ENCODE data around the gene BICRA. TPM values are rescaled to one million over a fixed set of nuclear protein-coding genes. Genes with fewer than 3 reads are reported as not detected.
"Not testable (repeated sequence)": the region's sequence is repeated elsewhere in the genome, so short reads cannot be mapped to it uniquely, and the experiment has no call there.

Gene BICRA
- total RNA-seq, 4 donors from 2014 or later = 10.7 to 33.6 (median 22.9) TPM

DNA sequence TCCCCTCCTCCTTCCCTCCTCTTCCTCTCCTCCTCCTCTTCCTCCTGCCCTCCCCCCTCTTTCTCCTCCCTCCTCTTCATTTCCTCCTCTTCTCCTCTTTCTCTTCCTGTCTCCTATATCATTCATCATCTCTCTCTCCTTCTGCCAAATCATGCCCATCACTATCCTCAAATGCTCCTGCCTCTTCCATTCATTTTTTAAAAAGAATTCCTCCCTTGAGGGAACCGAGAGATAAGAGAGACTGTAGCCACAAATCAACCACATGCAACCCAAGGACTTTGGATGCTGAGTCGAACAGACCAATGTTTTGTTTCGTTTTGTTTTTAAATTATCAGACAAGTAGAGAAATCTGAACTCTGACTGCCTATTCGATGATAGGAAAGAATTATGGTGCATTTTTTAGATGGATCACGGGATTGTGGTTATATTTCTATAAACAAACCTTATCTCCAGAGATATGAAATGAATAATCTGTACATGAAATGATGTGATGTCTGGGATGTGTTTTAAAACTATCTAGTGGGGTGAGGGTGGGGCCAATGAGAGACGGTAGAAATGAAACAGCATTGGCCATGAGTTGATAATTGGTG lies 26.5 kb upstream of the BICRA start:
- no peak overlapping the region for H3K4me3 ChIP-seq
- peaks cover 26% of the 10 kb centered on the region for H3K4me1 ChIP-seq
- no peak for TF ChIP-seq EP300 (IDR thresholded peaks at IDR 0.05)
- TF ChIP-seq, protein P1, sequence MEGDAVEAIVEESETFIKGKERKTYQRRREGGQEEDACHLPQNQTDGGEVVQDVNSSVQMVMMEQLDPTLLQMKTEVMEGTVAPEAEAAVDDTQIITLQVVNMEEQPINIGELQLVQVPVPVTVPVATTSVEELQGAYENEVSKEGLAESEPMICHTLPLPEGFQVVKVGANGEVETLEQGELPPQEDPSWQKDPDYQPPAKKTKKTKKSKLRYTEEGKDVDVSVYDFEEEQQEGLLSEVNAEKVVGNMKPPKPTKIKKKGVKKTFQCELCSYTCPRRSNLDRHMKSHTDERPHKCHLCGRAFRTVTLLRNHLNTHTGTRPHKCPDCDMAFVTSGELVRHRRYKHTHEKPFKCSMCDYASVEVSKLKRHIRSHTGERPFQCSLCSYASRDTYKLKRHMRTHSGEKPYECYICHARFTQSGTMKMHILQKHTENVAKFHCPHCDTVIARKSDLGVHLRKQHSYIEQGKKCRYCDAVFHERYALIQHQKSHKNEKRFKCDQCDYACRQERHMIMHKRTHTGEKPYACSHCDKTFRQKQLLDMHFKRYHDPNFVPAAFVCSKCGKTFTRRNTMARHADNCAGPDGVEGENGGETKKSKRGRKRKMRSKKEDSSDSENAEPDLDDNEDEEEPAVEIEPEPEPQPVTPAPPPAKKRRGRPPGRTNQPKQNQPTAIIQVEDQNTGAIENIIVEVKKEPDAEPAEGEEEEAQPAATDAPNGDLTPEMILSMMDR (IDR thresholded peaks at IDR 0.05) = no peak
- no peak for TF ChIP-seq POLR2A (IDR thresholded peaks at IDR 0.05)
- TF ChIP-seq POLR2AphosphoS5 (IDR thresholded peaks at IDR 0.05) = no peak
- H3K27me3 ChIP-seq = no peaks in the 10 kb centered on the region
- WGBS = 22% methylated on average over 6 of the region's 6 CpGs
- DNase-seq (ENCODE audit: low spot score in 2 of 2) = no peak
- no peaks in the 10 kb centered on the region for H3K36me3 ChIP-seq
- H3K27ac ChIP-seq = peak overlapping the region; percentile 64
- H3K9me3 ChIP-seq = no peaks in the 10 kb centered on the region

- not testable (repeated sequence) for H3K27me3 ChIP-seq; H3K9me3 ChIP-seq; DNase-seq (ENCODE audit: low spot score in 2 of 2); H3K36me3 ChIP-seq; H3K4me3 ChIP-seq
- H3K4me1 ChIP-seq = peaks cover 26% of the 10 kb centered on the region
- WGBS = 54% methylated on average over 1 of the region's 1 CpG
- H3K27ac ChIP-seq = peak overlapping the region; percentile 64
Measured at GRCh38 chr19:47583161-47583560, 25.8 kb upstream of the BICRA start.

- Histone ChIP-seq H3K4me3 (no peak overlapping the region), H3K27me3 (no peaks in the 10 kb centered on the region), H3K4me1 (peaks cover 15% of the 10 kb centered on the region), H3K9me3 (no peaks in the 10 kb centered on the region), H3K27ac (no peak overlapping the region), H3K36me3 (no peaks in the 10 kb centered on the region)
- 89% methylated on average over 4 of the region's 4 CpGs for WGBS
- DNase-seq (ENCODE audit: low spot score in 2 of 2) = no peak
- TF ChIP-seq, protein P1 (IDR thresholded peaks at IDR 0.05) = no peak
- TF ChIP-seq POLR2A (IDR thresholded peaks at IDR 0.05) (no peak), EP300 (IDR thresholded peaks at IDR 0.05) (no peak), POLR2AphosphoS5 (IDR thresholded peaks at IDR 0.05) (no peak)
Measured at GRCh38 chr19:47587295-47587694, 21.6 kb upstream of the BICRA start.

GRCh38 chr19:47589824-47590223 lies 19.1 kb upstream of the BICRA start:
- H3K27me3 ChIP-seq = no peaks in the 10 kb centered on the region
- H3K4me1 ChIP-seq = no peaks in the 10 kb centered on the region
- no peaks in the 10 kb centered on the region for H3K9me3 ChIP-seq
- no peak overlapping the region for H3K4me3 ChIP-seq
- no peak for TF ChIP-seq POLR2A (IDR thresholded peaks at IDR 0.05)
- TF ChIP-seq POLR2AphosphoS5 (IDR thresholded peaks at IDR 0.05) = no peak
- no peak for TF ChIP-seq EP300 (IDR thresholded peaks at IDR 0.05)
- TF ChIP-seq, protein P1 (IDR thresholded peaks at IDR 0.05) = no peak
- 46% methylated on average over 7 of the region's 7 CpGs for WGBS
- no peaks in the 10 kb centered on the region for H3K36me3 ChIP-seq
- DNase-seq (ENCODE audit: low spot score in 2 of 2) = no peak
- H3K27ac ChIP-seq = no peak overlapping the region

GRCh38 chr19:47593860-47594259 lies 15.1 kb upstream of the BICRA start:
- Histone ChIP-seq H3K36me3 (no peaks in the 10 kb centered on the region), H3K4me1 (peaks cover 9% of the 10 kb centered on the region), H3K27ac (no peak overlapping the region), H3K27me3 (no peaks in the 10 kb centered on the region), H3K9me3 (no peaks in the 10 kb centered on the region), H3K4me3 (no peak overlapping the region)
- DNase-seq (ENCODE audit: low spot score in 2 of 2) = no peak
- WGBS = 87% methylated on average over 6 of the region's 6 CpGs
- TF ChIP-seq EP300 (IDR thresholded peaks at IDR 0.05) (no peak), POLR2AphosphoS5 (IDR thresholded peaks at IDR 0.05) (no peak), POLR2A (IDR thresholded peaks at IDR 0.05) (no peak)
- TF ChIP-seq, protein P1 (IDR thresholded peaks at IDR 0.05) = no peak

DNA sequence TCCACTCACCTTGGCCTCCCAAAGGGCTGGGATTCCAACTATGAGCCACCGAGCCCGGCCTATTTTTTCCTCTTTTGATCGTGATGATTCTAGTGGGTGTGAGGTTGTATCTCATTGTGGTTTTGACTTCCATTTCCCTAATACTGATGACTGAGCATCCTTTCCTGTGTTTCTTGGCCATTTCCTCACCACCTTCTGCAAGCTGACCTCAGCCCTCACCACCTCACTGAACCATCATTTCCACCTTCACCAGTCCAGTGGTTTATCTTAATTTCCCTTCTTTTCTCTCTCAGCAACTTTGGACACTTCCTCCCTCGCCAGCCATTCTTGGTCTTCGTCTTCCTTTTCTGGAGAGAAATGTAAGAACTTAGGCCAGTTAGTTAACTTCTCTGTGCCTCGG lies 13.0 kb upstream of the BICRA start:
- H3K4me3 ChIP-seq = no peak overlapping the region
- WGBS = 75% methylated on average over 6 of the region's 6 CpGs
- TF ChIP-seq POLR2A (IDR thresholded peaks at IDR 0.05) (no peak), EP300 (IDR thresholded peaks at IDR 0.05) (no peak), POLR2AphosphoS5 (IDR thresholded peaks at IDR 0.05) (no peak)
- TF ChIP-seq, protein P1 (IDR thresholded peaks at IDR 0.05) = no peak
- peaks cover 25% of the 10 kb centered on the region for H3K4me1 ChIP-seq
- no peaks in the 10 kb centered on the region for H3K9me3 ChIP-seq
- no peak for DNase-seq (ENCODE audit: low spot score in 2 of 2)
- H3K36me3 ChIP-seq = no peaks in the 10 kb centered on the region
- H3K27me3 ChIP-seq = no peaks in the 10 kb centered on the region
- no peak overlapping the region for H3K27ac ChIP-seq
